HEK293 (cell line): ENCODE measurements around the gene OPCML.

Source experiments
- CTCF ChIA-PET: fragments of 350-600 bp; formaldehyde crosslinking; extraction: SDS; loops from one replicate; lab custom pipeline; 2021; ENCODE audit warnings: antibody characterized with exemption; lab: Yijun Ruan, JAX
- POLR2A ChIA-PET: fragments of 300-600 bp; formaldehyde crosslinking; extraction: SDS; loops from one replicate; lab custom pipeline; 2020; ENCODE audit warnings: antibody characterized with exemption, inconsistent platforms; lab: Yijun Ruan, JAX
- H3K27ac ChIP-seq: fragments of 200-500 bp; sonication (Bioruptor generic); 2 replicates; pipeline ENCODE4 v1.5.1; 2014; ENCODE audit warnings: low read depth, low read length, control low read depth, inconsistent platforms; ENCODE audit errors: extremely low read depth
- H3K36me3 ChIP-seq, 2 experiments: fragments of 200-500 bp in 1 of 2; sonication (Bioruptor generic) in 1 of 2; 1 replicate in 1 of 2; 2 replicates in 1 of 2; pipeline ENCODE4 v1.5.1; 2014 to 2017; ENCODE audit warnings: inconsistent platforms in 2 of 2, low read length in 2 of 2; ENCODE audit not compliant: control insufficient read depth in 2 of 2, insufficient read depth in 1 of 2
- H3K4me1 ChIP-seq: fragments of 200-500 bp; sonication (Bioruptor generic); 2 replicates; pipeline ENCODE4 v1.5.1; 2014; ENCODE audit warnings: mild to moderate bottlenecking, low read length, inconsistent platforms; ENCODE audit not compliant: control insufficient read depth, insufficient read depth
- H3K4me3 ChIP-seq: 2 replicates; pipeline ENCODE4 v1.5.1; 2011; ENCODE audit warnings: low read depth, mild to moderate bottlenecking, control low read depth, low read length, moderate library complexity
- H3K9me3 ChIP-seq: fragments of 200-500 bp; sonication (Bioruptor generic); 2 replicates; pipeline ENCODE4 v1.5.1; 2014; ENCODE audit warnings: low read depth, low read length, inconsistent platforms; ENCODE audit not compliant: control insufficient read depth, insufficient read depth
- GLI2 ChIP-seq: fragments of 450-650 bp; formaldehyde crosslinking; IDR thresholded peaks from 2 replicates; pipeline ENCODE4; 2017; ENCODE audit warnings: missing biosample characterization, missing genetic modification characterization, low read depth, borderline replicate concordance
- GLIS2 ChIP-seq: fragments of 450-650 bp; formaldehyde crosslinking; IDR thresholded peaks from 2 replicates; pipeline ENCODE4 v1.5.1; 2016; ENCODE audit warnings: missing biosample characterization, missing genetic modification characterization
- MYNN ChIP-seq: fragments of 450-650 bp; formaldehyde crosslinking; IDR thresholded peaks from 2 replicates; pipeline ENCODE4 v1.5.1; 2016; ENCODE audit warnings: missing biosample characterization, missing genetic modification characterization, borderline replicate concordance
- PRDM2 ChIP-seq: fragments of 450-650 bp; formaldehyde crosslinking; IDR thresholded peaks from 2 replicates; pipeline ENCODE4 v1.5.1; 2016; ENCODE audit warnings: missing biosample characterization, missing genetic modification characterization, borderline replicate concordance
- SALL2 ChIP-seq: fragments of 450-650 bp; formaldehyde crosslinking; IDR thresholded peaks from 2 replicates; pipeline ENCODE4 v1.5.0; 2017; ENCODE audit warnings: missing biosample characterization, mild to moderate bottlenecking, missing genetic modification characterization, borderline replicate concordance
- ZBTB49 ChIP-seq: fragments of 450-650 bp; formaldehyde crosslinking; IDR thresholded peaks from 2 replicates; pipeline ENCODE4 v1.5.1; 2016; ENCODE audit warnings: missing biosample characterization, missing genetic modification characterization, low read depth
- ZEB2 ChIP-seq: fragments of 450-650 bp; formaldehyde crosslinking; IDR thresholded peaks from 2 replicates; pipeline ENCODE4 v1.5.1; 2016; ENCODE audit warnings: missing biosample characterization, missing genetic modification characterization
- ZNF112 ChIP-seq: fragments of 450-650 bp; formaldehyde crosslinking; IDR thresholded peaks from 2 replicates; pipeline ENCODE4 v1.5.0; 2017; ENCODE audit warnings: missing biosample characterization, missing genetic modification characterization
- ZNF121 ChIP-seq: fragments of 450-650 bp; formaldehyde crosslinking; IDR thresholded peaks from 2 replicates; pipeline ENCODE4 v1.5.1; 2016; ENCODE audit warnings: missing biosample characterization, missing genetic modification characterization
- ZNF311 ChIP-seq: fragments of 450-650 bp; formaldehyde crosslinking; IDR thresholded peaks from 2 replicates; pipeline ENCODE4 v1.5.1; 2017; ENCODE audit warnings: missing biosample characterization, missing genetic modification characterization, borderline replicate concordance
- ZNF366 ChIP-seq: fragments of 450-650 bp; formaldehyde crosslinking; conservative IDR thresholded peaks from 2 replicates; pipeline ENCODE4 v1.5.1; 2016; ENCODE audit warnings: missing biosample characterization, missing genetic modification characterization
- ZNF621 ChIP-seq: fragments of 450-650 bp; formaldehyde crosslinking; IDR thresholded peaks from 2 replicates; pipeline ENCODE4 v1.5.1; 2017; ENCODE audit warnings: missing biosample characterization, missing genetic modification characterization
- ZNF707 ChIP-seq: fragments of 450-650 bp; formaldehyde crosslinking; IDR thresholded peaks from 2 replicates; pipeline ENCODE4 v1.5.1; 2016; ENCODE audit warnings: missing biosample characterization, missing genetic modification characterization
- TF ChIP-seq, protein P1 (sequence below): fragments of 450-650 bp; formaldehyde crosslinking; IDR thresholded peaks from 2 replicates; pipeline ENCODE4 v1.5.1; 2016; ENCODE audit warnings: missing biosample characterization, missing genetic modification characterization

Gene OPCML

GRCh38 chr11:132395434-132395833 is 1136.9 kb downstream of the OPCML start:
- POLR2A ChIA-PET, result no interaction called here
- H3K9me3 ChIP-seq, result no peaks in the 10 kb centered on the region
- no peak for TF ChIP-seq ZNF366 (tag by site-specific recombination)
- TF ChIP-seq, protein P1, sequence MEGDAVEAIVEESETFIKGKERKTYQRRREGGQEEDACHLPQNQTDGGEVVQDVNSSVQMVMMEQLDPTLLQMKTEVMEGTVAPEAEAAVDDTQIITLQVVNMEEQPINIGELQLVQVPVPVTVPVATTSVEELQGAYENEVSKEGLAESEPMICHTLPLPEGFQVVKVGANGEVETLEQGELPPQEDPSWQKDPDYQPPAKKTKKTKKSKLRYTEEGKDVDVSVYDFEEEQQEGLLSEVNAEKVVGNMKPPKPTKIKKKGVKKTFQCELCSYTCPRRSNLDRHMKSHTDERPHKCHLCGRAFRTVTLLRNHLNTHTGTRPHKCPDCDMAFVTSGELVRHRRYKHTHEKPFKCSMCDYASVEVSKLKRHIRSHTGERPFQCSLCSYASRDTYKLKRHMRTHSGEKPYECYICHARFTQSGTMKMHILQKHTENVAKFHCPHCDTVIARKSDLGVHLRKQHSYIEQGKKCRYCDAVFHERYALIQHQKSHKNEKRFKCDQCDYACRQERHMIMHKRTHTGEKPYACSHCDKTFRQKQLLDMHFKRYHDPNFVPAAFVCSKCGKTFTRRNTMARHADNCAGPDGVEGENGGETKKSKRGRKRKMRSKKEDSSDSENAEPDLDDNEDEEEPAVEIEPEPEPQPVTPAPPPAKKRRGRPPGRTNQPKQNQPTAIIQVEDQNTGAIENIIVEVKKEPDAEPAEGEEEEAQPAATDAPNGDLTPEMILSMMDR (tag by site-specific recombination), result no peak
- no peak for TF ChIP-seq ZNF112 (tag by site-specific recombination)
- no peak for TF ChIP-seq MYNN
- no peak for TF ChIP-seq GLIS2

DNA sequence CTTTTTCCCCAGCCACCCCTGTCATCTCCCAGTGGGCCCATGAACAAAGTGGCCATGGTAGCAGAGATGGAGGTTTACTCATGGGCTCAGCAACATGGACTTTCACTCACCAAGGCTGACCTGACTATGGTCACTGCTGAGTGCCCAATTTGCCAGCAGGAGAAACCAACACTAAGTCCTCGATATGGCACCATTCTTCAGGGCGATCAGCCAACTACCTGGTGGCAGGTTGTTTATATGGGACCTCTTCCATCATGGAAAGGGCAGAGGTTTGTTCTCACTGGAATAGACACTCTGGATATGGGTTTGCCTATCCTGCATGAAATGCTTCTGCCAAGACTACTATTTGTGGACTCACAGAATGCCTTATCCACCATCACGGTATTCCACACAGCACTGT is 1152.8 kb downstream of the OPCML start:
- CTCF ChIA-PET, result no interaction called here
- H3K4me3 ChIP-seq, result no peak overlapping the region
- POLR2A ChIA-PET, result no interaction called here
- TF ChIP-seq GLI2 (tag by site-specific recombination) (no peak), ZBTB49 (tag by site-specific recombination) (no peak), ZNF121 (tag by site-specific recombination) (no peak), PRDM2 (tag by site-specific recombination) (no peak), ZNF311 (tag by site-specific recombination) (no peak), ZEB2 (tag by site-specific recombination) (no peak), ZNF621 (tag by site-specific recombination) (no peak), ZNF707 (tag by site-specific recombination) (no peak), SALL2 (tag by site-specific recombination) (no peak)
- TF ChIP-seq, all 188 proteins: peak for 0
- Histone ChIP-seq H3K9me3 (no peaks in the 10 kb centered on the region), H3K27ac (no peak overlapping the region), H3K4me1 (no peaks in the 10 kb centered on the region), H3K36me3 (no peaks in the 10 kb centered on the region)

More at GRCh38 chr11:132395434-132395833, 1136.9 kb downstream of the OPCML start:
- H3K4me1 ChIP-seq, result no peaks in the 10 kb centered on the region
- CTCF ChIA-PET, result no interaction called here
- H3K27ac ChIP-seq, result no peak overlapping the region
- no peaks in the 10 kb centered on the region for H3K36me3 ChIP-seq
- no peak overlapping the region for H3K4me3 ChIP-seq
